DLD1 (cell line): Measurements from ENCODE around the gene LIME1.

Experiments
- in situ Hi-C: cut with HindIII; loops from 2 replicates; pipeline ENCODE4 v1.10.0; 2017; ENCODE audit warnings: low sequenced_read_pairs

Gene LIME1

GRCh38 chr20:63735859-63736718 lies at the start of gene LIME1:
Gene LIME1, plus strand, starts transcription at chr20:63736664. Its CDS starts 886 bp downstream, at chr20:63737550.
- in situ Hi-C loops = no loop called here

- in situ Hi-C loops = no loop called here
Observed at GRCh38 chr20:63687419-63688178, 48.9 kb upstream of the LIME1 start.

- in situ Hi-C loops = no loop called here
Observed at GRCh38 chr20:63688228-63689045, 48.0 kb upstream of the LIME1 start.

GRCh38 chr20:63689046-63690002 lies 47.1 kb upstream of the LIME1 start:
- in situ Hi-C loops = no loop called here

GRCh38 chr20:63690003-63690897 lies 46.2 kb upstream of the LIME1 start:
- in situ Hi-C loops = no loop called here

GRCh38 chr20:63690898-63691710 lies 45.4 kb upstream of the LIME1 start:
- in situ Hi-C loops = no loop called here

- in situ Hi-C loops = no loop called here
Observed at GRCh38 chr20:63691711-63692435, 44.6 kb upstream of the LIME1 start.

GRCh38 chr20:63692436-63693082 lies 43.9 kb upstream of the LIME1 start:
- in situ Hi-C loops = no loop called here

- in situ Hi-C loops = no loop called here
Observed at GRCh38 chr20:63693083-63693732, 43.3 kb upstream of the LIME1 start.

GRCh38 chr20:63693733-63694583 lies 42.5 kb upstream of the LIME1 start:
- in situ Hi-C loops = no loop called here

GRCh38 chr20:63694584-63695423 lies 41.7 kb upstream of the LIME1 start:
- in situ Hi-C loops = no loop called here

- in situ Hi-C loops = no loop called here
Observed at GRCh38 chr20:63695424-63696305, 40.8 kb upstream of the LIME1 start.

GRCh38 chr20:63696306-63696627 lies 40.2 kb upstream of the LIME1 start:
- in situ Hi-C loops = no loop called here
